Fibroblast of skin of left quadriceps (primary cell): ENCODE measurements around the gene RABGAP1L.
A peak's percentile ranks its signal among the peaks of the same experiment; 100 is the strongest.

Source experiments
- DNase-seq, 2 experiments: peaks; one replicate each; pipeline ENCODE4 v3.0.0-alpha.2; 2013; ENCODE audit warnings: low read depth in 2 of 2

The RABGAP1L gene

DNA sequence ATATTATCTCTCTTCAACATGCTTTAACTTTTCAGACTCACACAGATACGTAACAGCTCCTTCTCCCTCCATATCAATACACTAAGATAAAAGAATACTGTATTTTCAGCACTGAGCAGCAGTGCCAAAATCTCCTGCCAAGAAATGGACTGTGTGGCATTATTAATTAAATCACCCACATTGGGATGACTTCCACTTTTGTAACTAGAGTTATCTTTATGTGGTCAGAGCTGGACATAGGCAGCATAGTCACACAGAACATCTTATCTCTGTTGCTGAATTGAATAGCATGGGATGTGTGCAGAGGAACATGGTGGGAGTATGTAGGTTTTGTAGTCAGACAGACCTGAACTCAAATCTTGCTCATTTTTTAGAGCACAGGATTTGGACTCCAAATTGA, 799.1 kb downstream of the RABGAP1L start:
- DNase-seq, result no peak

GRCh38 chr1:174960362-174960761, 801.0 kb downstream of the RABGAP1L start:
- DNase-seq, result no peak

DNA sequence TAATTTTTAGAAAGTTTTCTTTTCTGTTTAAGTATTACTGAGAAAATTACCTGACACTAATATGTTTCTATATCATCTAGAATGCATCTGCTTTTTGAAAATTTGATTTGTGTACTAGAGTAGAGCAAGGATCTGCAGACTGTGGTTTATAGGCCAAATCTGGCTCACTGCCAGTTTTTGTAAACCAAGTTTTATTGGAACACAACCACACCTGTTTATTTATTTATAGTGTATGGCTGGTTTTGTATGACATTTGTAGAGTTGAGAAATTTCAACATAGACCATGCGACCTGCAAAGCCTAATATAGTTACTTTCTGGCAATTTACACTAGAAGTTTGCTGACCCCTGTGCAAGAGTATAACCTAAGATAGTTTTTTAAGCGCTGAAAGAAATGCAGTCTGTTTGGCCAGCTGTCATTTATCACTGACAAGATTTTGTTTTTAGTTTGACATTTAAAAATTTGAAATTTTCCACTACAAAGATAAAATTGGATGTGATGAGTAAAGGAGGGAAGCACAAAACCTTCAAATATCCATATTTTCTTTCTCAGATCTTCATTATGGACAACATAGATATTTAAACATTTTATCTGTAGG, 804.3 kb downstream of the RABGAP1L start:
- DNase-seq, result no peak

GRCh38 chr1:174964261-174964971, 805.1 kb downstream of the RABGAP1L start:
- DNase-seq, result no peak

- no peak for DNase-seq
These were observed 805.6 kb downstream of the RABGAP1L start for GRCh38 chr1:174964972-174965361.

- no peak for DNase-seq
These were observed 806.2 kb downstream of the RABGAP1L start for GRCh38 chr1:174965362-174966007.

- DNase-seq, result no peak
These were observed 806.8 kb downstream of the RABGAP1L start for GRCh38 chr1:174966008-174966572.

DNA sequence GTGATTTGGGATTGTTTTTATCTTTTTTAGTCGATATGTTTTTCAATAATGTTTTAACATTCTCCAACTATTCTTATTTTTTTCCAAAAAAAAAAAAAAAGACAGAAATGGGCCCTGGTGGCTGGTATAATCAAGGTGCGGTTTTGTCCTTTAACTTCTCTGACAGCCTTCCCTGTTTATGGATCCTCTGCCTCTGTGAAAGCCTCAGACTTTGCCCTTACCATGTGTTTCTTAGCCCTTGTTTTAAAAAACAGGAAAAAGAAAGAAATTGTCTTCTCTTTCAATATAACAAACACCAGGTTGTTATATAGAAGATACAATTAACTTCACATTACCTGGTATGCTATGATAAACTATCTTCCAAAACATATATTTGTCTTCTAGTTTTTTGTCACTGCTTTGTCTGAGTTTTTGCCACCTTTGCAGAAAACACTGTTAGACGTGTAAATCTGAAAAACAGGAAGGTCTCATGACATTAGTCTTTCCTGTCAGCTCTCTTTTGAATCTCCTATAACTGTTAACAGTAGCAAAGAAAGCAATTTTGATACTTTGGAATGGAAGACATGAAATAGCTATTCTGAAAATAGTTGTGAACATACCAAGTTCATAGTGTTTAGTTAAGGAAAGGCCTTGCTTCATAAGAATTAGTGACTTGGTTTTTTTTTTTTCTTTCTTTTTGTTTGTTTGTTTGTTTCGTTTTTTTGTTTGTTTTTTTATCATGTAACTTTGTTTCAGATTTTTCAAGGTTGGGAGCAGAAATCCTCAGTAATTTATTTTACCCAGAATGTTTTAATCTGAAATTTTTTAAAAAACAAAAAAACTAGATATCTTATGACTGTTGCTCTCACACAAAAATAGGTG, 808.8 kb downstream of the RABGAP1L start:
- DNase-seq, result no peak

DNA sequence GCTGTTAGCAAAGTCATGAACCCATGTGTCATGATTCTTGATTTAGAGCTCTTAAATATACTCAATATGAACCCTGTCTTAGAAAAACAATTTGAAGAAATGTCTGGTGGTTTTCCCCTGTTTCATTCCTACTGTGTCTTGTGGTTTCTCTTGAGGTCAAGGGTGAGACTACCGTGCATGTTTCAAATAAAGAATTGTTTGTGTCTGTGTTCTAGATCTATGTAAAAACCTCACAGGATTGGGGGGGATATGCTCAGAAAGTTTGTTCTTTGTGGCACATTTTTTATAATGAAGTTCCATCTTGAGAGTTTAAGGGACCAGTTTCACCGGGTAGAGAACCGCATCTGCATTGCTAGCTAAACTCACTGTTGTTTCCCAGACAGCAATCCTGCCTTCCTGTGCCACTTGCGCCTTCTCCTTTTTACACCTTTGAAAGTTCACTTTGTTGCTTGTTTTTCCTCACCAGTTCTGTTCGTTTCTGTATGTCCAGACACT, 809.5 kb downstream of the RABGAP1L start:
- peak; percentile 37 to 39 for DNase-seq

- DNase-seq, result no peak
These were observed 810.7 kb downstream of the RABGAP1L start for GRCh38 chr1:174969977-174970376.

DNA sequence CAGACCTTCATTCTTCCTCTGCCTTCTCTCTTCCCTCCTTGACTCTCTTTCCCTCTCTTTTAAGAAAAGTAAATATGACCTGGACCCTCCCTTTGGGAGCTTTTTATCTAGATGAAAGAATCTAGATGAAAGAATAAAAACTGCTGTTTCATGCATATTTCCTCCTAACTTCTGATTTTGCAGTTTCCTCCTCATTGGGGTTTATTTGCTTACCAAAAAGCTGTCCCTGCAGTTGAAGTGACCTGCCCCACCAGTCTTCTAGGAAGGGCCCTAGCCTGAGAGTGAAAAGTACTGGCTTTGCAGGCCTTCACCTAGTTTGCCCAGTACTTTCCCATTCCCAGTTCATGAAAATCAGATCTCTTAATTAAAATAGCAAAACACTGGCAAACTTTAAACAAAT, 812.1 kb downstream of the RABGAP1L start:
- no peak for DNase-seq

GRCh38 chr1:174971902-174972301, 812.6 kb downstream of the RABGAP1L start:
- DNase-seq, result no peak

- DNase-seq, result no peak
These were observed 815.4 kb downstream of the RABGAP1L start for GRCh38 chr1:174974711-174975119.

- no peak for DNase-seq
These were observed 816.4 kb downstream of the RABGAP1L start for GRCh38 chr1:174975764-174976163.

- no peak for DNase-seq
These were observed 817.3 kb downstream of the RABGAP1L start for GRCh38 chr1:174976436-174977108.

- DNase-seq, result no peak
These were observed 823.8 kb downstream of the RABGAP1L start for GRCh38 chr1:174982971-174983689.

DNA sequence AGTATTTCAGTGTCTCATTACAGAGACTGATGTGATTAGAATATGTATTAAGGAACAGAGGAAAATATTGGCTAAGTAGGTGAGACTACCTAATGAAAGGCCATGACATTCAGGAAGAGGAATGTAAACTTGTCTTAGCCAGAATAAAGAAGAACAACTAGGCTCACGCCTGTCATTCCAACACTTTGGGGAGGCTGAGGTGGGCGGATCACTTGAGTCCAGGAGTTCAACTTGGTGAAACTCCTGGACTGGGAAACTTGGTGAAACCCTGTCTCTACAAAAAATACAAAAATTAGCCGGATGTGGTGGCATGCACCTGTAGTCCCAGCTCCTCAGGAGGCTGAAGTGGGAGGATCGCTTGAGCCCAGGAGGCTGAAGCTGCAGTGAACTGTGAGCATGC, 825.6 kb downstream of the RABGAP1L start:
- no peak for DNase-seq

GRCh38 chr1:174988539-174988938, 829.2 kb downstream of the RABGAP1L start:
- no peak for DNase-seq

- no peak for DNase-seq
These were observed 829.7 kb downstream of the RABGAP1L start for GRCh38 chr1:174988986-174989385.

- DNase-seq, result no peak
These were observed 830.4 kb downstream of the RABGAP1L start for GRCh38 chr1:174989536-174990220.
